Hematopoietic multipotent progenitor cell treated with erythropoietin and hydrocortisone succinate and interleukin-3 and kit ligand, for 6 days (in vitro differentiated cells): ENCODE data around the gene FGGY.
"Not testable (repeated sequence)": the region's sequence is repeated elsewhere in the genome, so short reads cannot be mapped to it uniquely, and the experiment has no call there.

ENCODE experiments used
- DNase-seq: peaks from one replicate; pipeline ENCODE4 v3.0.0-alpha.2; 2015

The FGGY gene

DNA sequence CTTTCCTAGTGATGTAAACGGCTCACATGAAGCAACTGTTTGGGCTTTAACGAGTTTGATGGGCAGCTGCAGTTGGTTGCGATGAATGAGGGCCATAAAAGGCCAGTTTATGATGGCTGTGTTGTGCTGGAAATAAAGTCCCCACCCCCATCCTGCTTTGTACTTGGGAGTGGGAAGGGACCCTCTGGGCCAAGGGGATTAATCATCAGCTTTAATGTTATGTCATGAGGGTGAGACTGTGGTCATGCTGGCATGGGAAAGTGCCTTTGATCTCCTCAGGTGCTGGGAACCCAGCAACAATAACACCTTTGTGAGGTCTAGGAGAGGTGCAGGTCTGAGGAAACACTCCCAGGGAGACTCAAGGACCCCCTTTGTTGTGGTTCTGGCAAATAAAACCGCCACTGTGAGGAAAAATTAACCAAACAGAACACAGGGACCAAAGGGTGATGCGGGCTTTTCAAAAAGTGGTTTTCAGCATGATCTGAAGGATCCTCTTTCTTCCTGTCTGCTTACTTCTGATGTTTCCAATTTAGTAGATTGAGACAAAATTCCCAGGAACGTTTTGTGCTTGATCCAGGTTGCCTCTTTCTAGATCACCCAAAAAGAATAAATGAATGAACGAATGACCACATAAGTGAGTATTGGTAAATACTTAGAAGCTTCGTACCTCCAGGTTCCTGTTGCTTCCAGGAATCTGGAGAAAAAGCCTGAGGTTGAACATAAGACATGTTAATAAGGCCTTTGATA lies 260.1 kb downstream of the FGGY start:
- no peak for DNase-seq

DNA sequence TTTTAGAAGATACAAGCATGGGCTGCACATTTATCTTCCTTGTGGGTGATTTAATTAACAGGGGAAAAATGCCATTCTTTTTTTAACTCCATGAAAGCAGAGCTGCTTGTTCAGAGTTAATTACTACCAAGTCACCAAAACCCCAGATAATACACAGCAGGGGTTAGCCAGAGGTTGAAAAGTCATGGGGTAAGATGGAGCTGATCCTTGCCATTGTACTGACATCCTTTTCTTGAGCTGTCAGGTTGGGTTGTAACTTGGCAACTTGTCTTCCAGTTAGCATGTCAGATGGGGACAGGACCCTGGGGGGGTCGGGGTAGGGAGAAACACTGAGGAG lies 260.6 kb downstream of the FGGY start:
- no peak for DNase-seq

DNA sequence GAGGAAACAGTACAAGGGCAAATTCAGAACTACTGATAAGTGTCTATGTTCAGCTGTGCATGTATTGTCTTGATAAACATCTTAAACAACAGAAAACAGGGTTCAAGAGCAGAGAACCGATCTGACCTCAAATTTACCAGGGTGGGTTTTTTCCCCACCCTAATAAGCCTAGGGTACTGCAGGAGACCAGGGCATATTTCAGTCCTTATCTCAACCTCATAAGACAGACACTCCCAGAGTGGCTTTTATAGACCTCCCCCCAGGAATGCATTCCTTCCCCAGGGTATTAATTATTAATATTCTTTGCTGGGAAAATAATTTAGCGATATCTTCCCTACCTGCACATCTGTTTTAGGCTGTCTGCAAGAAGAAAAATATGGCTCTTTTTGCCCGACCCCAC lies 261.7 kb downstream of the FGGY start:
- not testable (repeated sequence) for DNase-seq

DNA sequence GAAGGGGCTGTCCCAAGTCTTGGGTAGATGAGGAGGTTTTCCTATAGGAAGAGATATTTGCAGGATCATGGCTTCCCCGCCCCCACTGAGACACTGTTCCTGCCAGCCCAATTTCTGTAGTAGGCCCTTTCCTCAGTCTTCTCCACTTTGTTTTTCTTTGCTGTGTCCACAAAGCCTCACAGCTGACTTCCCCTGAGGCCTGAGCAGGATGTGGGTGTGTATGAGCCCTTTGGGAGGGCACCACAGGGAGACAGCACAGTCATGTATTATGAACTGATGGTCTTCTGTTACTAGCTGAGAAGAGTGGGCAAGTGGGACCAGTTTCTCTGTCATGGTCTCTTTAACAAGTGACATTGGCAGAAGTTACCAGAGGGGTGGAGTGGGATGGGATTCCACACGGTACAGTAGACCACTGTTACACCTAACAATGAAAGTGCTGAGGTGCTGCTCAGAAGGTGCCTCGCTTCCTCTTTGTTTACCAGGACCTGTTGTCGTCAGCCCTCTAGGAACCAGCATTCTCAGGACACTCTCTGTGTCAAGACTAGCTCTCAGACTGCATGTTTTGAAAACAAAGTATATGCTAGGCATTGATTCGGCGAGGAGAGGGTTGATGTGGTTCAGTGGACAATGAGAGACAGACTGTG lies 264.0 kb downstream of the FGGY start:
- peak; percentile 6 for DNase-seq

DNA sequence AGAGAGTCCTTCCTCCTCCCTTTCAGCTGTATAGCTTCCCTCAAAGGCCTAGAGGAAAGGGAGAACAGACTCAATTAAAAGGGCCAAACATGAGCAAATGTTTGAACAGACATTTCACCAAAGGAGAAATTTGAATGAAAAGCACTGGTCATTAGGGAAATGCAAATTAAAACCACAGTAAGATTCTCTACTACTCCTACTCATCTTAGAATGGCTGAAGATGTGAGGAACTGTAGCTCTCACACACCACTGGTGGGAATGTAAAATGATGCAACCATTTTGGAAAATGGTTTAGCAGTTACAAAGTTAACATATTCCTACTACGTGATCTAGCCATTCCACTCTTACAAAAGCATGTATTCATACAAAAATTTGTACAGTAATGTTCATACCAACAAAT lies 264.9 kb downstream of the FGGY start:
- DNase-seq: no peak

DNA sequence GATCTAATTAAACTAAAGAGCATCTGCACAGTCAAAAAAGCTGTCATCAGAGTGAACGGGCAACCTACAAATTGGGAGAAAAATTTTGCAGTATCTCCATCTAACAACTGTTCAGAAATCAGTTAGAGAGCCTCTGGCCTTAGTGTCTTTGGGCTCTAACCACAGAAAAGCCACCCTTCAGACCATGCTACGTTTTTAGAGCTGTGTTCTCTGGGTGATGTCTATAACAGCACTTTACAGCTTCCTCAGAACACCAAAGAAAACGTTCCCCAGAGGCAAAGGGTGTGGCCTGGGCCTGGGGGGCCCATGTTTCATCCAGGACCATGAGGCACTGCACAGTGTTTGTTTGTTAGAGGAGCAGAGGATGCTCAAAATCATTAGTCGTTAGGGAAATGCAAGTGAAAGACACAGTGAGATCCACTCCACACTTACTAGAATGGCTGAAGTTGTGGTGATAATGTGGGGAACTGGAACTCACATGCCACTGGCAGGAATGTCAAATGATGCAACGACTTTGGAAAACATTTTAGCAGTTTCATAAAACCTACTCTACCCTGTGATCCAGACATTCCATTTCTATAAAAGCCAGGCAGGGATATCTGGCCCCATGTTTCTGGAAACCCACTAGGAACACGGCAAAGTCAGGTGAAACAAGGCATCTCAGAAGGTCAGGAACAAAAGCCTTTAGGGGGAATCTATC lies 267.4 kb downstream of the FGGY start:
- DNase-seq: no peak

DNA sequence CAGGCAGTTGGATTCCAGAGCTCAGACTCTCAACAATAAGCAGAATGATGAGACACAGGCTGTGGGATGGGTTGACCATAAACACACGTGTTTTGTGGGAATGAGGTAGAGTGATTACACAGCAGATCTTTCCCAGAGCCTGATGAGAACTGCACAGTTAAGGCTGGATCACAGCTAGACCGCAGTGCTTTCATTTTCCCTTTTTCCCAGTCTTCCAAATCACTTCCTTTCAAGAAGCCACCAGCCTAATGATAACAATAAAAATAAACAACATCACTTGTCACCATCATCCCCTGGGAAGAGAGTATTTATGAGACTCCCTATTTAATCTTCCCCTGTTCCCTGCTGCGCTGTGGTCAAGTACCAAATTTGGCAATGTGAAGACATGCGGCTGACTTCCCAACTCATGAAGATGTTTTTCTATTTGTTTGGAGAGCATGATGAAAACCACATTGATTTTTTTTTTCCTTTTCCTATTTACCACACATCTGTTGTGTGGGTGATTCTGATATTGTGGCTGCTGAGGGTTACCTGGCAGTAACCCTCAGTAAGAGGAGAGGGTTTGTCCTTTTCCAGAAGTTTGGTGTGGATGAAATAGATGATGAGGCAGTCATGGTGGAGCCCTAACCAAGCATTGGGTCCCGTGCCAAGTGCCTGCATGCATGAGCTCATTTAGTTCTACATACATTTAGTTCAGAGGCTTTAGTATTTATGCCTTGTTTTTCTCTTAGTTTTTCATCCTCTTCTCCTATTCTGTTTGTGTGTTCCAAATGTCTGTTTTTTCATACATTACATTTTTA lies 268.9 kb downstream of the FGGY start:
- DNase-seq: no peak

DNA sequence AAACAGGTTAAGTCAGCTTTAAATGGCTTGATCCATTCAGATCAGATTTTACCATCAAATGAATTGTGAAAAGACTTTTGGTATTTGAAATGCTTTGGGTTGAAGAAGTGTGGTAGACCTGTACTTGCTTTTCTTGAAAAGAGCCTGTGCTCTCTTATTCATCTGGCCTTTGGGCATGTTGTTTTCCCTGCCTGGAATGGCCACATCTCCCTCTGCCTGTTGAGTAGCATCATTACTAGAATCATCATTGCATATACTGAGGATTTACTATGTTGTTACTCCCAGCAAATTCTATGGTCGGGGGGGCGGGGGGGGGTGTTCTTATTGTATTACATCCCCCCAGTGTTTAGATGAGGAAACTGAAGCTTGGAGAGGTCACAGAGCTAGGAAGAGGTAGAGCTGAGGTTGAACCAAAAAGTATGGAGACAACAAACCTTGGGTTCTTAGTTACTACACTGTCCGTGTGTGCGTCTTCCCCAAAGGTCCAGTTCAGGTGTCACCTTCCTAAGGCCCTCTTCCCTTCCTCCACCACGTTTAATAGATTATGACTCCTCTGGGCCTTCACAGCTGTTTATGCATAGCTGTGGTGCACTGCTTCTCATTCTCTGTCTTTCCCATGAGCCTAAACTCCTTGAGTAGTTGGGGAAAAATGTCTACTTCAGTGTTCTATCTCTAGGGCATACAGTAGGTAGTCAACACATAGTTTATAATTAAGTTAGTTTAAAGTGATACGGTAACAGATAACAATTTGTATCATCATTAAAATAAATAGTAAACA lies 271.5 kb downstream of the FGGY start:
- no peak for DNase-seq

DNA sequence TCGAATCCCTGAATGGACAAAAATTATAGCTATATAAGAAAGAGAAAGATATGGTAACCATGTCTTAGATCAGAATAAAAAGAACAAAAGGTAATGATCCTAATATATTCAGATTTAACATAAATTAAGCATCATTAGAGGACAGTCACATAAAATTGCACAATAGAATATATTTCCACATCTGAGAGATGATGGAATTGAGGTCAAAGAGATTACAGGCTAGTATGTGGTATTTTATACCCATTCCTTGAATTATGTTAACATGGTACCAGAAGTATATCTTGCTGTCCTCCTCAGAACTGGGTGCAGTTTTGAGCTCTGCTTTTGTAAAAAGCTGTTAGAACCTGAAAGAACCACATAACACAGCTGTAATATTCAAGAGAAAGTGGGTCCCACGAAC lies 272.3 kb downstream of the FGGY start:
- no peak for DNase-seq

DNA sequence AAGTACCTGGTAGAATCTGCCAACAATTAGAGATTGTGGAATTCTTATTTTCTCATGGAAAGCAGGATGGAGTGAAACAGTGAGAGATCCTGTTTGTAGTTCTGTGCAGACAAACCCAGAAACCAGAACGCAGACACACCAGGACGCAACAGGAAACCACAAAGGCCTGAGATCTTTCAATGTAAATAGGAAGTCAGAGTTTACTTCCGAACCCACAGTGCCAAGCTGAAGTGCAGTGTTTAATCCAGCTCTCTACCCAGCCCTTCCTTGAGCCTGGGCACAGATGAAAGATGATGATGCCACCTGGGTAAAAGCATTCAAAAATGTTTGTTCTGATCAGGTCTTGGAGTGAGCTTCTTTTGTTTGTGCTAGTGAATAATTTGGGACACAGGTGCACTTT lies 273.6 kb downstream of the FGGY start:
- peak; percentile 57 for DNase-seq

DNA sequence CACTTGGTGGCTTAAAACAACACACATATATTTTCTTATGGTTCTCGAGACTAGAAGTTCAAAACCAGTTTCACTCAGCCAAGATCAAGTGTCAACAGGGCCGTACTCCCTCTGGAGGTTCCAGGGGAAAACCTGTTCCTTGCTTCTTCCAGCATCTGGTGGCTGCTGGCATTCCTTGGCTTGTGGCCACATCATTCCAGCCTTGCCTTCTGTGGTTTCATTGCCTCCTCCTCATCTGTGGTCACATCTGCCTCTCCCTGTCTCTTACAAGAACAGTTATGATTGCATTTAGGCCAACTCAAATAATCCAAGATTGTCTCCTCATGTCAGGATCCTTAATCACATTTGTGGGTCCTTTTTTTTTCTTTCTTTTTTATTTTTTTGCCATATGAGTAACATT lies 277.2 kb downstream of the FGGY start:
- no peak for DNase-seq

DNA sequence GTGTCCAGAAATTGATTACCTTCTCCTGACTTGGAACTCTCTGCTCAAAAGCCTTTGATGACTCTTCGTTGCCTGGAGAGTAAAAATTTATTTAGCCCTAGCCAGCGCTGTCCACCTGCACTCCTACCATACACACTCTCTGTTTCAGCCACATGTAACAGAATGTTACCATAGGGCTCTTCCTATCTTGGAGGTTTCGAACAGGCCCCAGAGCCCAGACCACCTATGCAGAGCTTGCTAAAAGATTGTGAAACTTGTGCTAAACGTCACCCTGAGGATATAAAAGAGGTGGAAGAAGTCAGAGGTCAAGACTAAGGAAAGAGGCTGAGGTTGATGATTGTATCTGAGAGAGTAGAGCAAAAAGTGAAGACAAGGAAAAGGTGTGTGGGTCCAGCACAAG lies 280.9 kb downstream of the FGGY start:
- DNase-seq: no peak

DNA sequence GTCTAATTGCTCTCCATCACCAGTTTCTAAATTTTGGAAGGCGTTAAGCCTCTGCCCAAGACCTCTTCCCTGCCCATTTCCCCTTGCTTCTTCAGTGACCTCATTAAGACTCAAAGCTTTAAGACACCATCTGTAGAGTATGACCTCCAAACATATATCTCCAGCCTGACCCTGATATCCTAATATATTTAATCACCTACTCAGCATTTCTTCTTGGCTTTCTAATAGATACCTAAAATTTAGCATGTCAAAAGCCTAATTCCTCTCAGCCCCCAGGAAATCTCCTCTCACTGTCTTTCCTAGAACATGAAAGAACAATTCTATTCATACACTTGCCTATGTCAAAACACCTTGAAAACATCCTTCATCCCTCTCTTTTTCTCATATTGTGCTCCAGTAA lies 282.3 kb downstream of the FGGY start:
- no peak for DNase-seq

DNA sequence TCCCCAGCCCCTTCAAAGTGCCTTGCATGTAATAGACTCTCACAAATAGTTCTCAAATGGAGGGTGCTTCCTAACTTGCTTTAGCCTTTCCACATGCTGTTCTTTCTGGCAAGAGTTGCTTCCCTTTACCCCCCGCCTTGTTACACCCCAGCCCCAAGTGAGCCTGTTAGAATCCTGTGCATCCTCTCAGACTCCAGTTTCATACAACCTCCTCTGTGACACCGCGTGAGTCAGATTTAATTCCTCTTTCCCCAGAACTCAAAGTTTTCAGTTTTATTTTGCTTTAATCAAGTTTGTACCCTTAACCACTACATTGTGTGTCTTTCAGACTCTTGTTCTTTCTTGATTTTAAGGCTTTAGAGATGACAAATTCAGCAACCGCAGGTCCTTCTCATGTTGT lies 283.4 kb downstream of the FGGY start:
- no peak for DNase-seq

DNA sequence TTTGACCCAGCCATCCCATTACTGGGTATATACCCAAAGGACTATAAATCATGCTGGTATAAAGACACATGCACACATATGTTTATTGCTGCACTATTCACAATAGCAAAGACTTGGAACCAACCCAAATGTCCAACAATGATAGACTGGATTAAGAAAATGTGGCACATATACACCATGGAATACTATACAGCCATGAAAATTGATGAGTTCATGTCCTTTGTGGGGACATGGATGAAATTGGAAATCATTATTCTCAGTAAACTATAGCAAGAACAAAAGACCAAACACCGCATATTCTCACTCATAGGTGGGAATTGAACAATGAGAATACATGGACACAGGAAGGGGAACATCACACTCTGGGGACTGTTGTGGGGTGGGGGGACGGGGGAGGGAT lies 295.5 kb downstream of the FGGY start:
- not testable (repeated sequence) for DNase-seq

DNA sequence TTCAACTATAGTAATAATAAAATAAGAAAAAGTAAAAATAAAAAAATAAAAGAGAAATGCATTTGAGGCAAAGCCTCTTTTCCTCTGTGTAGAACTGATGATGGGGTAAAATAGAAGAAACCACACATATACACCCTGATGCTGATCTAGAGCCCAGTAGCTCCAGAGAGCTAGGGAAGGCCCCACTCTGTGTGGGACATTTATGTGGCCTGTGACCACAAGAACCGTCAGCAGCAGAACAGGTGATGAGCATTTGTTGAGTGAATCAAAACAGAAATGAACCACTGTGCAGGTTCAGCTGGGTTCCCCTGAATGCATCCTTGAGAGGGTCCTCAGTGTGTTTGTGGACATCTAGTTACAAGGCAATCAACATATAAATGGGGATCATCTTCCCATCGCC lies 296.0 kb downstream of the FGGY start:
- no peak for DNase-seq

DNA sequence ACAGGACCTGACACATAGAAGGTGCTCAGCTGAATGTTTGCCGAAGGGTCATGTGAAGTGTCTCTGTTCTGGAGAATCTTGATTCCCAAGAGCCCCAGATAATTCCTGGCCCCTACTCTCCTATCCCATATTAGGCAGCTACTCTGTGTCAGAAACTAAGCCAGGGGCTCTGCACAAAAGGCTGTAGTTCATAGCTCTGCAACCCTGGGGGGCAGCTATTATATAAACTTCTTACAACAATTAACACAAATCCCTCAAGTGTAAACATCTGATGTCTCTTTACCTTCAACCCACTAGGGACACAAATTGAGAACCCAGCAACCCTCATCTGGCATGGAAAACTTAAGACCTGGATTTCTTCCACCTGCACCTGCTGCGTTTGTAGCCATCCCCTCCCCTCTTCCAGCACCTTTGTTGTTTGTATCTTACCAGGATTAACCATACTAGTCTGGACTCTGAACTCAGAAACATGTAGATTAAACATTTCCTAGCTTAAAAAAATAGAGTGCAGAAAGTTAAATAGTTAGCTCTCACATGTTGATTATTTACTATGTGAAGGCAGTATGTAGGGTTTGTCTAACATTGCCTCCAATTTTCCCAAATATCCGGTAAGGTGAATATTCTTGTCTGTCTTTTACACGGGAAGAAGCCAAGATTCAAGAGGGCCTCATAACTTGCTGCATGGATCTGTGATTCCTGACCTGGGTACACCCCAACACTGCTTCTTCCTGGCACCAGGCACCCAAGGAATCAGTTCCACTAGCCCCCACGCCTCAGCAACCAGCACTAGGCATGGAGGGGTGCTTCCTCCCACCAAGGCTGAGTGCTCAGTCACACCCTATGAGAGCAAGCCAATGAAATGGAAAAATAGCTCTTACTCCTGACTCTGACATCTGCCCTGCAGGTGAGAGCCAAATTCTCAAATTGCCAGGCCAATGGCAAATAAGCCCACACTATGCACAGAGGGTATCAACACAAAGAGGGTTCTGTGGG lies 297.2 kb downstream of the FGGY start:
- no peak for DNase-seq

DNA sequence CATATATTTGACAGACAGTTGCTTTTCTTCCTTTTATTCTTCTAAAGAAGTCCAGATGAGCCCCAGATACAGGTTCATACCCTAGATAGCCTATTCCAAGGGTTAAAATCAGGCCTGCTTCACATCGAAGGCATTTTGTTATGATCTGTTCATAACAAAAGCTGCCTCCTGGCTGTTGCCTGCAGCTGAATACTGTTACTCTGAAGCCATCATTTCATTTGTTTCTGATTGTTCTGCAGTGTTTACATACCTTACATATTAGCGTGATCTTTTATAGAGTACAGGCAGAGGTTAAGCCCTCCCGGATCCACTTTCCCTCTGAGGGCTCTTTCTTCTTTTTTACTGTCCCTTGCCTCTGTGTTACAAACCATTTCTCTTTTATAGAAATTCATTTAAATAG lies 298.9 kb downstream of the FGGY start:
- no peak for DNase-seq

DNA sequence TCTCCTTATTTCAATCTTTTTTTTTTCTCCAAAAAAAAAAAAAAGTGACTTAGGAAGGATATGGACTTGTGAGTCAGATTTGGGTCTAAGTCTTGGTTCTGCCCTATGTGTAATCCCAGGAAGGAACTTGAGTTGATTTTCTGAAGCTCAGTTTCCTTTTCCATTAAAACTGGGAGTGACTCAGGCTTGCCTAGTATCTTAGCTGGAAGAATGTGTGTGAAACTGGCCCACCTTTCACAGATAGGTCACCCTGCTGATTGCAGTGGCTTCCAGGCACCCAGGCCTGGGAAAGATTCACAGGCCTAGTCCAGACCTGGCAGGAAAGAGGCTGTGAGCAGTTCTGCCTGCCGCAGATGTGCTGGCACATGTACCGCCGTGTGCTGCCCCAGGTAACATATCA lies 299.5 kb downstream of the FGGY start:
- no peak for DNase-seq

DNA sequence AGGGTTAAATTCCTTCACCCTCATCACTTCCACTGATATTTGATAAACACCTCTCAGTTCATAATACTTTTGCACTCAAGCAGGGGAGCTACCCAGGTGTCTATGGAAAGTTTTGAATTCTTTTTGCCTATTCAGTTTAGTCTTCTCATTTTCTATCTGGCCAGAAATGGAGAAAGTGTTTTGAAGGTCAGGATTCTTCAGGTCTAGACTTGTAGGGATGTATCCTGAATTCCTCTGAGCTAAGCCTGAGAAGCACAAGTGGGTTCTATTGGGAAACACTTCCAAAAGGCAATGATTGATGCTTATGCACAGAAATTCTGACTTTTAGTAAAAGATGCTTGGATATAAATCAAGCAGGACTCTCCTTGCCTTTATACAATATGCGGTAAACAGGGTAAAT lies 300.1 kb downstream of the FGGY start:
- DNase-seq: no peak

DNA sequence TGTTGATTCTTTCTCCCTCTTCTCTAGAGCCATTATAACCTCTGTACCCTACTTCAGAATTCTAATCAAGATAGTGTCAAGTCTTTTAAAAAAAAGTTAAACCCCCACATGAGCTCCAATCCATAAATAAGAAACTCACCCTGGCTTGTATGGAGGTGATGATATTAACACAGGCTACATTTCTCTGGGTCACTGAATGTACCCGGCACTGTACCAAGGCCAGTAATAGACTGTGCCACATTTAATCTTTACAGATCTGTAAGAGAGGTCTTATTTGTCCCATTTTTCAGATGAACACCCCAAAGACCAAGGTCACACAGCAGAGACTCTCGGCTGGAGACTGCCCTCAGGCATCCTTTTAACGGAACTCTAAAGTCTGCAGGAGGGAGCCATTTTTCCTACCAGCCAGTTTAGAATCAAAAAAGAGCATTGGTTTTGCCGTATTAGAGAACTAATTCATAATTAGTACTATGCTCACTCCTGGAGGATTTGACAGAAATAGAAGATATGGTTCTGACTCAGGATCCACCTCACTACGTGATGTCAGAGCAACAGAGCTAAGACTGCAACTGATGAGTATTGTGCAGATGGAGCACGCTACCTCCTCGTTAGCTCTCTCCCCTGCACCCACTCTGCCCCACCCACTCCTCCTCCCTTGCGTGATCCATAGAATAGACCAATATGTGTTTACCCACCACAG lies 300.7 kb downstream of the FGGY start:
- DNase-seq: no peak
